GM12878 (cell line): Measurements from ENCODE around the gene MYO1D. TPM values are rescaled to one million over a fixed set of nuclear protein-coding genes. Genes with fewer than 3 reads are reported as not detected.

Experiments used
- ATAC-seq: fragments of 200-7000 bp; cut with Tn5 transposase; 3 replicates; pipeline ENCODE4 v1.9.1; 2020; ENCODE audit warnings: mild to moderate bottlenecking, moderate library complexity
- BruUV-seq: library from RNA; stranded (reverse); fragments of 400-500 nt; replicated peaks from 2 replicates; lab custom pipeline; 2021; lab: Mats Ljungman, UMichigan
- CTCF ChIA-PET: fragments of 300-600 bp; sonication (Branson Sonifier 250); formaldehyde crosslinking; extraction: SDS; loops from one replicate; lab custom pipeline; 2021; ENCODE audit warnings: inconsistent platforms; lab: Yijun Ruan, JAX
- POLR2A ChIA-PET: fragments of 350-600 bp; formaldehyde crosslinking; extraction: SDS; loops from one replicate; lab custom pipeline; 2021; ENCODE audit warnings: inconsistent platforms; lab: Charles Lee
- RAD21 ChIA-PET: fragments of 300-600 bp; sonication (Branson Sonifier 250); formaldehyde crosslinking; loops from one replicate; lab custom pipeline; 2023; ENCODE audit warnings: antibody characterized with exemption; ENCODE audit not compliant: unreplicated experiment; lab: Charles Lee
- SMC1A ChIA-PET: fragments of 300-600 bp; sonication (Branson Sonifier 250); formaldehyde crosslinking; loops from one replicate; lab custom pipeline; 2023; ENCODE audit not compliant: unreplicated experiment, uncharacterized antibody; lab: Charles Lee
- DNase-seq: peaks from one replicate; pipeline ENCODE4 v3.0.0-alpha.2; 2011; ENCODE audit warnings: low read depth, low spot score
- FAIRE-seq: peaks from 3 replicates; lab custom pipeline; 2011; peaks lifted over from hg19 to GRCh38; lab: Jason Lieb, UNC
- H2AFZ ChIP-seq: 2 replicates; pipeline ENCODE4 v1.6.0; 2011; ENCODE audit warnings: low read depth, low read length, control low read depth; ENCODE audit not compliant: control insufficient read depth
- H3K27ac ChIP-seq: 2 replicates; pipeline ENCODE4 v1.5.1; 2011; ENCODE audit warnings: control low read depth; ENCODE audit not compliant: control insufficient read depth, insufficient read depth
- H3K27me3 ChIP-seq, 2 experiments: replicated peaks in 1 of 2; 2 replicates each; pipeline versions ENCODE4 v1.6.0 to v1.6.1; 2011; ENCODE audit warnings: low read length in 1 of 2; ENCODE audit not compliant: control insufficient read depth in 2 of 2, insufficient read depth in 2 of 2
- H3K36me3 ChIP-seq, 2 experiments: 2 replicates each; pipeline ENCODE4 v1.5.1; 2011; ENCODE audit warnings: low read length in 1 of 2; ENCODE audit not compliant: control insufficient read depth in 2 of 2, insufficient read depth in 2 of 2
- H3K4me1 ChIP-seq: 2 replicates; pipeline ENCODE4 v1.6.1; 2011; ENCODE audit warnings: mild to moderate bottlenecking, low read length, moderate library complexity, mixed read lengths; ENCODE audit not compliant: control insufficient read depth, insufficient read depth
- H3K4me2 ChIP-seq: 2 replicates; pipeline ENCODE4 v1.6.0; 2011; ENCODE audit warnings: control low read depth; ENCODE audit not compliant: control insufficient read depth, insufficient read depth
- H3K4me3 ChIP-seq: fragments of 200-600 bp; sonication (generic); 2 replicates; pipeline ENCODE4 v1.5.1; 2016
- H3K79me2 ChIP-seq: 2 replicates; pipeline ENCODE4 v1.6.0; 2011; ENCODE audit warnings: low read length; ENCODE audit not compliant: control insufficient read depth, insufficient read depth
- H3K9ac ChIP-seq: 2 replicates; pipeline ENCODE4 v1.8.0; 2011; ENCODE audit warnings: low read length, control low read depth, mixed read lengths; ENCODE audit not compliant: control insufficient read depth, insufficient read depth
- H3K9me3 ChIP-seq: replicated peaks from 3 replicates; pipeline ENCODE4 v1.5.1; 2011; ENCODE audit warnings: mild to moderate bottlenecking, low read length; ENCODE audit not compliant: control insufficient read depth, insufficient read depth
- H4K20me1 ChIP-seq: 2 replicates; pipeline ENCODE4 v1.6.0; 2011; ENCODE audit not compliant: control insufficient read depth, insufficient read depth
- ASH2L ChIP-seq: fragments of 300-600, 200-600 bp; sonication (generic); IDR thresholded peaks from 2 replicates; pipeline ENCODE4 v1.6.1; 2017; ENCODE audit warnings: low read depth, mild to moderate bottlenecking, borderline replicate concordance
- ATF7 ChIP-seq: fragments of 450-650 bp; IDR thresholded peaks from 2 replicates; pipeline ENCODE4 v1.6.1; 2016; ENCODE audit warnings: low read depth, mild to moderate bottlenecking
- BCL11A ChIP-seq: IDR thresholded peaks from 2 replicates; pipeline ENCODE4 v1.6.1; 2011; ENCODE audit warnings: low read depth, low read length
- BCLAF1 ChIP-seq: fragments of 450-650 bp; IDR thresholded peaks from 2 replicates; pipeline ENCODE4 v1.6.1; 2017; ENCODE audit warnings: antibody characterized with exemption, mild to moderate bottlenecking, moderate library complexity
- FOXK2 ChIP-seq: fragments of 450-650 bp; IDR thresholded peaks from 2 replicates; pipeline ENCODE4 v1.6.1; 2017; ENCODE audit warnings: mild to moderate bottlenecking, moderate library complexity
- HDAC2 ChIP-seq: fragments of 200-600 bp; sonication (generic); IDR thresholded peaks from 2 replicates; pipeline ENCODE4 v1.6.1; 2017
- IKZF1 ChIP-seq: fragments of 450-650 bp; conservative IDR thresholded peaks from 2 replicates; pipeline ENCODE4 v1.6.1; 2017; ENCODE audit warnings: antibody characterized with exemption, mild to moderate bottlenecking
- IKZF2 ChIP-seq, 2 experiments: fragments of 450-650 bp; IDR thresholded peaks; 2 replicates each; pipeline ENCODE4 v1.6.1; 2017; ENCODE audit warnings: mild to moderate bottlenecking in 2 of 2, moderate library complexity in 2 of 2
- IRF3 ChIP-seq: fragments of 450-650 bp; IDR thresholded peaks from 2 replicates; pipeline ENCODE4 v1.6.1; 2014; ENCODE audit warnings: mild to moderate bottlenecking
- MEF2B ChIP-seq: fragments of 450-650 bp; IDR thresholded peaks from 2 replicates; pipeline ENCODE4 v1.6.1; 2018; ENCODE audit warnings: mild to moderate bottlenecking, moderate library complexity; ENCODE audit not compliant: partially characterized antibody, poor library complexity, severe bottlenecking
- MTA2 ChIP-seq: fragments of 450-650 bp; IDR thresholded peaks from 2 replicates; pipeline ENCODE4 v1.6.1; 2016; ENCODE audit warnings: low read depth, mild to moderate bottlenecking, moderate library complexity
- NBN ChIP-seq: fragments of 450-650 bp; IDR thresholded peaks from 2 replicates; pipeline ENCODE4 v1.6.1; 2016
- PKNOX1 ChIP-seq: fragments of 450-650 bp; IDR thresholded peaks from 2 replicates; pipeline ENCODE4 v1.6.1; 2016; ENCODE audit warnings: mild to moderate bottlenecking
- RAD51 ChIP-seq: fragments of 450-650 bp; IDR thresholded peaks from 2 replicates; pipeline ENCODE4 v1.6.1; 2016; ENCODE audit warnings: moderate library complexity, mild to moderate bottlenecking, inconsistent platforms
- RELB ChIP-seq: fragments of 450-650 bp; IDR thresholded peaks from 2 replicates; pipeline ENCODE4 v1.6.1; 2017; ENCODE audit warnings: low read depth, mild to moderate bottlenecking, moderate library complexity
- RUNX3 ChIP-seq: IDR thresholded peaks from 2 replicates; pipeline ENCODE4 v1.6.1; 2012; ENCODE audit warnings: low read length, inconsistent platforms
- TCF3 ChIP-seq: IDR thresholded peaks from 2 replicates; pipeline ENCODE4 v1.6.1; 2012; ENCODE audit warnings: low read depth, mild to moderate bottlenecking, low read length, borderline replicate concordance; ENCODE audit not compliant: insufficient read depth
- WGBS: methylation state at CpG from one replicate; pipeline ENCODE4 v1.1.6; 2016; ENCODE audit warnings: low lambda C conversion rate; ENCODE audit not compliant: insufficient replicate concordance, insufficient coverage; ENCODE audit errors: missing lambda C conversion rate; 5-methylcytosine and 5-hydroxymethylcytosine counted together
- in situ Hi-C: fragments of 300-500 bp; cut with MboI; formaldehyde crosslinking; loops from 9 replicates; pipeline ENCODE4 v1.14.3; 2018; ENCODE audit warnings: mixed read lengths
- intact Hi-C: fragments of 100-400 bp; cut with micrococcal nuclease; formaldehyde crosslinking; loops from one replicate; pipeline ENCODE4 v1.14.2; 2022; ENCODE audit not compliant: unreplicated experiment
- polyA plus RNA-seq, 11 experiments: library from polyadenylated mRNA; depleted of rRNA in 4 of 11; unstranded in 6 of 11; stranded (reverse) in 5 of 11; fragments of >200 nt; fragmentation: Nextera tagmentation in 4 of 11; fragmentation: Illumina TruSeq in 1 of 11; extraction: Ambion mirVana in 4 of 11; extraction: Trizol in 1 of 11; gene quantifications; 1 replicate in 1 of 11; 2 replicates in 10 of 11; pipeline versions ENCODE4 v1.2.1 to v1.2.3, GENCODE V29; 2011 to 2016; ENCODE audit warnings: inconsistent platforms in 2 of 11, missing spikeins in 2 of 11, low read depth in 1 of 11
- total RNA-seq, 4 experiments: library from RNA; depleted of rRNA in 3 of 4; stranded (reverse); fragments of >200 nt in 3 of 4; fragmentation: Illumina TruSeq in 1 of 4; extraction: Trizol in 1 of 4; gene quantifications; 2 replicates each; pipeline versions ENCODE4 v1.2.1 to v1.2.3, GENCODE V29; 2013 to 2021

Gene MYO1D
- total and polyA plus RNA-seq, 10 of the 15 experiments (the other 5 are each of a cell fraction or from before 2014, with no cell fraction given) = 1.8 to 37.7 (median 25.4) TPM

- CTCF ChIA-PET = interaction anchor here (0.8 to 10.7 kb wide), 11 partner anchors 9 to 138 kb away, joined by 3 to 112 read pairs (median 3); partner anchors contain the start of gene MYO1D
- peak; percentile 97 for ATAC-seq
- in situ Hi-C loops (no loop called here), intact Hi-C loops (loop anchor here (5.0 kb wide), 1 partner anchor 33 kb away; no protein-coding TSS in a partner anchor)
- Histone ChIP-seq H3K36me3 (no peaks in the 10 kb centered on the region), H3K4me1 (peaks cover 6% of the 10 kb centered on the region; the same call in 1 of the 2 replicates), H3K9me3 (no peaks in the 10 kb centered on the region), H2AFZ (no peak overlapping the region), H3K9ac (no peak overlapping the region), H3K27ac (no peak overlapping the region), H3K4me2 (no peak overlapping the region), H3K4me3 (no peak overlapping the region), H3K79me2 (no peaks in the 10 kb centered on the region; the same call in none of the 2 replicates), H3K27me3 (no peaks in the 10 kb centered on the region), H4K20me1 (no peaks in the 10 kb centered on the region)
- no peak for FAIRE-seq
- DNase-seq = no peak
- POLR2A ChIA-PET = interaction anchor here (0.6 to 3.2 kb wide), 12 partner anchors 8 to 69 kb away, joined by 3 to 21 read pairs (median 3); partner anchors contain the start of gene MYO1D
- no TSS peak for BruUV-seq
- WGBS = 47% methylated on average over 2 of the region's 2 CpGs
- RAD21 ChIA-PET = interaction anchor here (1.0 to 7.0 kb wide), 12 partner anchors 9 to 81 kb away, joined by 3 to 46 read pairs (median 6); partner anchors contain the start of gene MYO1D
- SMC1A ChIA-PET = interaction anchor here (0.9 to 12.8 kb wide), 15 partner anchors 9 to 76 kb away, joined by 3 to 127 read pairs (median 7); partner anchors contain the start of gene MYO1D
- TF ChIP-seq IKZF2 (IDR thresholded peaks at IDR 0.05) = peak; percentile 47 to 51; a peak in 2 of 4 replicates
- TF ChIP-seq IKZF1 = peak; percentile 49; the same call in 1 of the 2 replicates
- TF ChIP-seq RELB = peak; percentile 54; the same call in 1 of the 2 replicates
- TF ChIP-seq BCLAF1 = peak; percentile 70; the same call in 1 of the 2 replicates
- 0 out of 2 replicates have a peak, but pooled peaks have one; percentile 33 for TF ChIP-seq MTA2
- peak; percentile 23; the same call in 1 of the 2 replicates for TF ChIP-seq RAD51
- peak; percentile 84 for TF ChIP-seq ATF7
- TF ChIP-seq MEF2B = peak; percentile 50
- TF ChIP-seq IRF3 = no peak
- no peak for TF ChIP-seq ASH2L
- TF ChIP-seq BCL11A = 0 out of 2 replicates have a peak, but pooled peaks have one; percentile 19
- peak; percentile 54 for TF ChIP-seq RUNX3
- peak; percentile 49; the same call in 1 of the 2 replicates for TF ChIP-seq NBN
- no peak for TF ChIP-seq HDAC2
- TF ChIP-seq TCF3 = no peak
- 0 out of 2 replicates have a peak, but pooled peaks have one; percentile 13 for TF ChIP-seq PKNOX1
- peak; percentile 83 for TF ChIP-seq FOXK2
Measured at GRCh38 chr17:32859857-32860525, 16.9 kb downstream of the MYO1D start.
